ENCODE results near the gene GCN1. TPM values are rescaled to one million over a fixed set of nuclear protein-coding genes. Genes with fewer than 3 reads are reported as not detected.

Gene GCN1

Small RNAs within 50 kb of the gene (small RNA-seq; reads per million reads assigned to genes)
- not detected for gene MIR4498 (ENCODE audit: low read depth)
